ENCODE results near the gene DLG5.
A peak's percentile ranks its signal among the peaks of the same experiment; 100 is the strongest.

DLG5 gene

GRCh38 chr10:77875730-77876129 is 50.8 kb downstream of the DLG5 start:
- Histone ChIP-seq H3K4me1 (ENCODE audit: control insufficient read depth, insufficient read depth, low read length) (peaks cover 48% of the 10 kb centered on the region), H3K4me3 (ENCODE audit: low read depth, low read length) (no peak overlapping the region), H3K36me3 (ENCODE audit: control insufficient read depth, insufficient read depth, low read length) (0 out of 2 replicates have a peak, but pooled peaks cover 2% of the 10 kb centered on the region), H3K27me3 (ENCODE audit: control insufficient read depth, insufficient read depth, low read length) (no peaks in the 10 kb centered on the region), H3K9me3 (ENCODE audit: control insufficient read depth, insufficient read depth, low read length) (no peaks in the 10 kb centered on the region), H3K27ac (ENCODE audit: low read depth, low read length) (no peak overlapping the region), H3K9ac (ENCODE audit: low read depth, low read length) (no peak overlapping the region)

- Histone ChIP-seq H3K4me3 (ENCODE audit: low read depth, low read length) (no peak overlapping the region), H3K9ac (ENCODE audit: low read depth, low read length) (no peak overlapping the region), H3K36me3 (ENCODE audit: control insufficient read depth, insufficient read depth, low read length) (0 out of 2 replicates have a peak, but pooled peaks cover 2% of the 10 kb centered on the region), H3K4me1 (ENCODE audit: control insufficient read depth, insufficient read depth, low read length) (peaks cover 48% of the 10 kb centered on the region), H3K9me3 (ENCODE audit: control insufficient read depth, insufficient read depth, low read length) (no peaks in the 10 kb centered on the region), H3K27ac (ENCODE audit: low read depth, low read length) (no peak overlapping the region), H3K27me3 (ENCODE audit: control insufficient read depth, insufficient read depth, low read length) (no peaks in the 10 kb centered on the region)
Observed at GRCh38 chr10:77874872-77875271, 51.7 kb downstream of the DLG5 start.

DNA sequence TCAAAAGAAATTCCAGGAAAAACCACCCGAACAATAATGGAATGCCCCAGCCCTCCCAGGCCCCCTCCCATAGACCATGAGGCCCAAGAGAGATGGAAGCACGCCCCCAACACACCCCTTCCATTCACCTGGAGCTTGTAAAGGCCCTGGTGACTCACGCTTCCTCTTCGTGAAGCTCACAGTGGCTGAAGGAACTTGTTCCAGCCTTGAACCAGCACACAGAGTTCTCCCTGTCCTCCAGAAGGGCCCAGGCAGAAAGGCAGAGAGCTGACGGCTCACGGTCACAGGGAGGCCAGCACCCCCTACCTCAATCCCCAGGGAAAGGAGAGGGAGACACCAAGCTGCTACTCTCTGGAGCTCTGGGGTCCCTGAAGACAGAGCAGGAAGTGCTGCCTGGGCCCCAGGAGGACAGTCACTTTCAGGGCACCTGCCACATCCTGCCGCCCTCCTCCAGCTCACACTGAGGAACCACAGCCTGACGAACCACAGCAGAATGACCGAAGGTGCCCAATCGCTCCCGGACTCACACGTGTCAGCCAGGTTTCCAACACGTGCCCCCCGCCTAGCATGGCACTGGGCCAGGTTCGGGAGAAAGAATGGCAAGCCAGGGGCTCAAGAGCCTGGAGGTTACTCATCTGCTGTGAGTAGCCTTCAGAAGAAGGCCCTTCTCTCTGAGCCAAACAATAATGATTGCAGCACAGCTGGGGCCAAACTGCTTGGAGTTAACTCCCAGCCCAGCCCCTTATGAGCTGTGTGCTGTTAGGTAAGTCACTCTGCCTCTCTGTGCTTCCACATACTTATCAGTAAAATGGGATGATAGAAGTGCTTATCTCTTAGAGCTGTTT is 52.8 kb downstream of the DLG5 start:
- 0 out of 2 replicates have a peak, but pooled peaks cover 2% of the 10 kb centered on the region for H3K36me3 ChIP-seq (ENCODE audit: control insufficient read depth, insufficient read depth, low read length)
- no peaks in the 10 kb centered on the region for H3K9me3 ChIP-seq (ENCODE audit: control insufficient read depth, insufficient read depth, low read length)
- peaks cover 44% of the 10 kb centered on the region for H3K4me1 ChIP-seq (ENCODE audit: control insufficient read depth, insufficient read depth, low read length)
- H3K27ac ChIP-seq (ENCODE audit: low read depth, low read length) = peak overlapping the region; percentile 49
- no peaks in the 10 kb centered on the region for H3K27me3 ChIP-seq (ENCODE audit: control insufficient read depth, insufficient read depth, low read length)
- no peak overlapping the region for H3K4me3 ChIP-seq (ENCODE audit: low read depth, low read length)
- no peak overlapping the region for H3K9ac ChIP-seq (ENCODE audit: low read depth, low read length)

GRCh38 chr10:77872947-77873535 is 53.5 kb downstream of the DLG5 start:
- Histone ChIP-seq H3K9me3 (ENCODE audit: control insufficient read depth, insufficient read depth, low read length) (no peaks in the 10 kb centered on the region), H3K27me3 (ENCODE audit: control insufficient read depth, insufficient read depth, low read length) (no peaks in the 10 kb centered on the region), H3K9ac (ENCODE audit: low read depth, low read length) (no peak overlapping the region), H3K36me3 (ENCODE audit: control insufficient read depth, insufficient read depth, low read length) (0 out of 2 replicates have a peak, but pooled peaks cover 2% of the 10 kb centered on the region), H3K4me1 (ENCODE audit: control insufficient read depth, insufficient read depth, low read length) (peaks cover 39% of the 10 kb centered on the region), H3K27ac (ENCODE audit: low read depth, low read length) (no peak overlapping the region), H3K4me3 (ENCODE audit: low read depth, low read length) (no peak overlapping the region)

- no peak overlapping the region for H3K27ac ChIP-seq (ENCODE audit: low read depth, low read length)
- H3K36me3 ChIP-seq (ENCODE audit: control insufficient read depth, insufficient read depth, low read length) = 0 out of 2 replicates have a peak, but pooled peaks cover 2% of the 10 kb centered on the region
- H3K4me1 ChIP-seq (ENCODE audit: control insufficient read depth, insufficient read depth, low read length) = peaks cover 39% of the 10 kb centered on the region
- H3K4me3 ChIP-seq (ENCODE audit: low read depth, low read length) = no peak overlapping the region
- no peaks in the 10 kb centered on the region for H3K9me3 ChIP-seq (ENCODE audit: control insufficient read depth, insufficient read depth, low read length)
- H3K27me3 ChIP-seq (ENCODE audit: control insufficient read depth, insufficient read depth, low read length) = no peaks in the 10 kb centered on the region
- H3K9ac ChIP-seq (ENCODE audit: low read depth, low read length) = no peak overlapping the region
Observed at GRCh38 chr10:77872151-77872946, 54.2 kb downstream of the DLG5 start.

GRCh38 chr10:77869626-77870420 is 56.7 kb downstream of the DLG5 start:
- Histone ChIP-seq H3K36me3 (ENCODE audit: control insufficient read depth, insufficient read depth, low read length) (peaks cover 8% of the 10 kb centered on the region), H3K9me3 (ENCODE audit: control insufficient read depth, insufficient read depth, low read length) (no peaks in the 10 kb centered on the region), H3K4me3 (ENCODE audit: low read depth, low read length) (no peak overlapping the region), H3K4me1 (ENCODE audit: control insufficient read depth, insufficient read depth, low read length) (peaks cover 45% of the 10 kb centered on the region), H3K27ac (ENCODE audit: low read depth, low read length) (no peak overlapping the region), H3K9ac (ENCODE audit: low read depth, low read length) (no peak overlapping the region), H3K27me3 (ENCODE audit: control insufficient read depth, insufficient read depth, low read length) (no peaks in the 10 kb centered on the region)

- H3K4me1 ChIP-seq (ENCODE audit: control insufficient read depth, insufficient read depth, low read length) = peaks cover 36% of the 10 kb centered on the region
- no peaks in the 10 kb centered on the region for H3K9me3 ChIP-seq (ENCODE audit: control insufficient read depth, insufficient read depth, low read length)
- H3K36me3 ChIP-seq (ENCODE audit: control insufficient read depth, insufficient read depth, low read length) = peaks cover 8% of the 10 kb centered on the region
- no peak overlapping the region for H3K27ac ChIP-seq (ENCODE audit: low read depth, low read length)
- no peak overlapping the region for H3K9ac ChIP-seq (ENCODE audit: low read depth, low read length)
- H3K4me3 ChIP-seq (ENCODE audit: low read depth, low read length) = no peak overlapping the region
- no peaks in the 10 kb centered on the region for H3K27me3 ChIP-seq (ENCODE audit: control insufficient read depth, insufficient read depth, low read length)
Observed at GRCh38 chr10:77868523-77868922, 58.0 kb downstream of the DLG5 start.

DNA sequence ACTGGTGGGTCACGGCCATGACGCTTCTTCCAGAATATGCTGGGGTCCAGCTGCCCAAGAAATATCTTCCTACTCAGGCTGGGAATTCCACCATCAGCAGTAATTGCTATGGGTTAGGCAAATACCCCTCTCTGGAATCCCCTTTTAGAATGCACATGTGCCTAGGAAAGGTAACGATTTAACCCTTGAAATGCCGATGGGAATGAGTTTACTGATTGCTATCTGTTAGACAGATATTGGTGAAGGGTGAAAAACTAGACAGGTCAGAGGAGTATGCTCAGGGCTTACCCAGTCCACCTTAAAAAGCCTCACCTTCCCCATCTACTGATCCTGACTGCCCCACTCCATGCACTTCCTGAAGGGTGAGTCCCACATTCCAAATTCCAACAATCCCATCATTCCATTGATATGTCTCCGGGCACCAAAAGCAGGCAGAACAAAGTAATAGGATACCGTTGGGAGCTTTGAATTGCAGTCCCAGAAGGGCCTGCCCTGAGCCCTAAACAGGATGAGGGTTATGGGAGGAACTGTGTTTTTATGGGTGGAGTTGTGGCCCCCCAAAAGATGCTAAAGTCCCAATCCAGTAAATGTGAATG is 59.3 kb downstream of the DLG5 start:
- H3K27ac ChIP-seq (ENCODE audit: low read depth, low read length) = peak overlapping the region; percentile 24
- peaks cover 36% of the 10 kb centered on the region for H3K4me1 ChIP-seq (ENCODE audit: control insufficient read depth, insufficient read depth, low read length)
- peaks cover 8% of the 10 kb centered on the region for H3K36me3 ChIP-seq (ENCODE audit: control insufficient read depth, insufficient read depth, low read length)
- H3K27me3 ChIP-seq (ENCODE audit: control insufficient read depth, insufficient read depth, low read length) = no peaks in the 10 kb centered on the region
- H3K4me3 ChIP-seq (ENCODE audit: low read depth, low read length) = no peak overlapping the region
- H3K9me3 ChIP-seq (ENCODE audit: control insufficient read depth, insufficient read depth, low read length) = no peaks in the 10 kb centered on the region
- no peak overlapping the region for H3K9ac ChIP-seq (ENCODE audit: low read depth, low read length)

DNA sequence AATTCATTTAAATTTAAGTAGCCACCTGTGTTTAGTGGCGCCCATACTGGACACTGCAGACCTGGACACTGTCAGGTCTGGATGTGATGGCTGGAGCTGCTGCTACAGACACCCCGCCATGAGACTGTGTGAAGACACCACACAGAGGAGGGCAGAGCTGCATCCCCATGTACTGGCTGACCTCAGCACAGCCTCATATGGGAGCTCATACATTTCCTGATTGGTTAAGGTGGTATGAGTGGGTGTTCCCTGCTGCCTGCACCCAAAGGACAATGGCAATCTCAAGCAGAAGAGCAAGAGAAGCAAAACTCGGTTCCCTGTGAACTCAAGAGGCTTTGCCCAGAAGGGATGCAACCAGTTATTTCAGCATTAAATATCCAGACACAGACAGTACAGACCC is 60.0 kb downstream of the DLG5 start:
- no peaks in the 10 kb centered on the region for H3K27me3 ChIP-seq (ENCODE audit: control insufficient read depth, insufficient read depth, low read length)
- H3K9ac ChIP-seq (ENCODE audit: low read depth, low read length) = no peak overlapping the region
- H3K9me3 ChIP-seq (ENCODE audit: control insufficient read depth, insufficient read depth, low read length) = no peaks in the 10 kb centered on the region
- peaks cover 8% of the 10 kb centered on the region for H3K36me3 ChIP-seq (ENCODE audit: control insufficient read depth, insufficient read depth, low read length)
- H3K27ac ChIP-seq (ENCODE audit: low read depth, low read length) = peak overlapping the region; percentile 24
- H3K4me3 ChIP-seq (ENCODE audit: low read depth, low read length) = no peak overlapping the region
- H3K4me1 ChIP-seq (ENCODE audit: control insufficient read depth, insufficient read depth, low read length) = peaks cover 36% of the 10 kb centered on the region
